Upper lobe of left lung (tissue), 6 donors: Measurements from ENCODE around the gene PARVB. TPM values are rescaled to one million over a fixed set of nuclear protein-coding genes. Genes with fewer than 3 reads are reported as not detected.

Source experiments
- ATAC-seq, 2 donors: fragments of 200-7000 bp; cut with Tn5 transposase; one replicate each; pipeline ENCODE4 v1.9.1; 2022; ENCODE audit warnings: mild to moderate bottlenecking in 2 of 2, moderate library complexity in 2 of 2; ENCODE audit not compliant: low FRiP score in 2 of 2
- DNase-seq, 2 donors: peaks; one replicate each; pipeline ENCODE4 v3.0.0-alpha.2; 2019 to 2020
- H3K27ac ChIP-seq, 4 donors: fragments of 200-600 bp; sonication (generic); one replicate each; pipeline ENCODE4 v1.5.1; 2016 to 2019
- H3K27me3 ChIP-seq, 4 donors: fragments of 200-600 bp; sonication (generic); one replicate each; pipeline ENCODE4 v1.5.1; 2017 to 2019
- H3K36me3 ChIP-seq, 4 donors: fragments of 200-600 bp; sonication (generic); one replicate each; pipeline ENCODE4 v1.5.1; 2016 to 2019
- H3K4me1 ChIP-seq, 4 donors: fragments of 200-600 bp; sonication (generic); one replicate each; pipeline ENCODE4 v1.5.1; 2018 to 2019
- H3K4me3 ChIP-seq, 4 donors: fragments of 200-600 bp; sonication (generic); one replicate each; pipeline ENCODE4 v1.5.1; 2017 to 2019; ENCODE audit warnings: mild to moderate bottlenecking in 2 of 4, moderate library complexity in 1 of 4
- H3K9me3 ChIP-seq, 4 donors: fragments of 200-600 bp; sonication (generic); one replicate each; pipeline ENCODE4 v1.5.1; 2018 to 2019
- CTCF ChIP-seq, 6 experiments: fragments of 450-650 bp in 4 of 6; fragments of 200-600 bp in 2 of 6; sonication (generic) in 2 of 6; IDR thresholded peaks; one replicate each; pipeline ENCODE4 v1.5.1; 2016 to 2019; ENCODE audit warnings: antibody characterized with exemption in 6 of 6
- EP300 ChIP-seq, 4 donors: sonication (generic); formaldehyde crosslinking; IDR thresholded peaks; one replicate each; pipeline ENCODE4 v1.5.1; 2017; ENCODE audit warnings: antibody characterized with exemption in 4 of 4, control low read depth in 2 of 4
- POLR2A ChIP-seq, 4 donors: fragments of 450-650 bp; IDR thresholded peaks; one replicate each; pipeline ENCODE4 v1.5.1; 2016 to 2017; ENCODE audit warnings: antibody characterized with exemption in 4 of 4, mild to moderate bottlenecking in 2 of 4
- POLR2AphosphoS5 ChIP-seq, 2 donors: sonication (generic); formaldehyde crosslinking; IDR thresholded peaks; one replicate each; pipeline ENCODE4 v1.5.1; 2017; ENCODE audit warnings: antibody characterized with exemption in 2 of 2
- WGBS, 2 donors: methylation state at CpG; one replicate each; pipeline ENCODE4 v1.1.5; 2017 to 2018; 5-methylcytosine and 5-hydroxymethylcytosine counted together
- total RNA-seq, 6 donors: library from RNA; depleted of rRNA in 4 of 6; stranded (reverse); fragments of >200 nt in 4 of 6; gene quantifications; one replicate each; pipeline versions ENCODE4 v1.1.0 to v1.2.1, GENCODE V29; 2016 to 2021
- donor health status: DM: no; HTN: no; CAD: no; lungs with moderate emphysema.
- donor health status: DM: no; HTN: yes; CAD: no; lungs with severe emphysema.

Gene PARVB
- total RNA-seq, 6 donors from 2014 or later: 14.5 to 56.1 (median 37.0) TPM

- Histone ChIP-seq H3K9me3 (no peaks in the 10 kb centered on the region), H3K4me1 (peaks cover 5 to 19% (median 13%) of the 10 kb centered on the region in 4 donors), H3K27ac (no peak overlapping the region), H3K4me3 (no peak overlapping the region), H3K36me3 (peaks cover 0 to 12% (median 6%) of the 10 kb centered on the region in 4 donors), H3K27me3 (no peaks in the 10 kb centered on the region)
- TF ChIP-seq POLR2A (IDR thresholded peaks at IDR 0.05): no peak
- TF ChIP-seq EP300 (IDR thresholded peaks at IDR 0.05): no peak
- TF ChIP-seq POLR2AphosphoS5 (IDR thresholded peaks at IDR 0.05): no peak
- no peak for TF ChIP-seq CTCF (IDR thresholded peaks at IDR 0.05)
- no peak for DNase-seq
- 90 to 94% methylated on average over 15 of the region's 15 CpGs for WGBS, 2 donors
- no peak for ATAC-seq
These were observed 65.8 kb downstream of the PARVB start for GRCh38 chr22:44089717-44090570.

GRCh38 chr22:44090571-44090905 is 66.4 kb downstream of the PARVB start:
- TF ChIP-seq CTCF (IDR thresholded peaks at IDR 0.05) (no peak), EP300 (IDR thresholded peaks at IDR 0.05) (no peak), POLR2A (IDR thresholded peaks at IDR 0.05) (no peak), POLR2AphosphoS5 (IDR thresholded peaks at IDR 0.05) (no peak)
- H3K4me3 ChIP-seq: no peak overlapping the region
- H3K4me1 ChIP-seq: peaks cover 5 to 16% (median 13%) of the 10 kb centered on the region in 4 donors
- WGBS, 2 donors: 86 to 97% methylated on average over 8 to 9 of the region's 9 CpGs
- no peaks in the 10 kb centered on the region for H3K27me3 ChIP-seq
- ATAC-seq (no peak), DNase-seq (no peak)
- H3K27ac ChIP-seq: no peak overlapping the region
- peaks cover 0 to 15% (median 8%) of the 10 kb centered on the region in 4 donors for H3K36me3 ChIP-seq
- H3K9me3 ChIP-seq: no peaks in the 10 kb centered on the region

DNA sequence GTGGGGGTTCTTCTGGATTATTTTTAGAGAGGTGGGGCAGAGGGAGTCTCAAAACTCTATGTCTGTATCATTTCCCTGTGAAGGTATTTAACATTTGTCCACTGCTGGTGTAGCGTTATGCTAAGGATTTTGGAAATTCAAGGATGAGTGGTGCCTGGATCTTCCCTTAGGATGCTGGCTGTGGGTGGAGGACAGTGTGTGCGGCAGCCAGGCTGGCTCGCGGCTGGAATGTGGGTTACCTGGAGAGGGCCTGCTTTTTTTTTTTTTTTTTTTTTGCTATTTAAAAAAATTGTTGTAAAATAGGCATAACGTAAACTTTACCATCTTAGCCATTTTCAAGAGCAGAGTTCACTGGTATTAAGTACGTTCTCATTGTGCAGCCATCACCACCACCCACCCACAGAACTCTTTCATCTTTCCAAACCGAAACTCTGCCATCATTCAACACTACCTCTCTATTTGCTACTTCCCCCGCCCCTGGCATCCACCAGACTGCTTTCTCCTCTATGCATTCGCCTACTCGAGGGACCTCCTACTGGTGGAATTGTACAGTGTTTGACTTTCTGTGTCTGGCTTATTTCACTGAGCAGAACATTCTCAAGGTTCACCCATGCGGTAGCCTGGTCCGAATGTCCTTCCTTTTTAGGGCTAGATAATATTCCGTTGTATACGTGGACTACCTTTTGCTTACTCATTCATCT is 67.1 kb downstream of the PARVB start:
- no peaks in the 10 kb centered on the region for H3K9me3 ChIP-seq
- no peak for ATAC-seq
- DNase-seq: no peak
- no peak overlapping the region for H3K4me3 ChIP-seq
- 75 to 82% methylated on average over 14 of the region's 14 CpGs for WGBS, 2 donors
- TF ChIP-seq POLR2A (IDR thresholded peaks at IDR 0.05) (no peak), EP300 (IDR thresholded peaks at IDR 0.05) (no peak), CTCF (IDR thresholded peaks at IDR 0.05) (no peak), POLR2AphosphoS5 (IDR thresholded peaks at IDR 0.05) (no peak)
- no peaks in the 10 kb centered on the region for H3K27me3 ChIP-seq
- H3K4me1 ChIP-seq: peaks cover 0 to 13% (median 9%) of the 10 kb centered on the region in 4 donors
- peaks cover 0 to 20% (median 11%) of the 10 kb centered on the region in 4 donors for H3K36me3 ChIP-seq
- H3K27ac ChIP-seq: no peak overlapping the region

GRCh38 chr22:44091751-44092150 is 67.6 kb downstream of the PARVB start:
- ATAC-seq (no peak), DNase-seq (no peak)
- whole genome bisulfite sequencing, 2 donors: 97 to 100% methylated on average over 10 of the region's 10 CpGs
- TF ChIP-seq CTCF (IDR thresholded peaks at IDR 0.05) (no peak), POLR2A (IDR thresholded peaks at IDR 0.05) (no peak), POLR2AphosphoS5 (IDR thresholded peaks at IDR 0.05) (no peak), EP300 (IDR thresholded peaks at IDR 0.05) (no peak)
- peaks cover 0 to 13% (median 9%) of the 10 kb centered on the region in 4 donors for H3K4me1 ChIP-seq
- H3K27ac ChIP-seq: no peak overlapping the region
- H3K27me3 ChIP-seq: no peaks in the 10 kb centered on the region
- H3K4me3 ChIP-seq: no peak overlapping the region
- H3K9me3 ChIP-seq: no peaks in the 10 kb centered on the region
- peaks cover 0 to 24% (median 13%) of the 10 kb centered on the region in 4 donors for H3K36me3 ChIP-seq
